Measurements from ENCODE around the gene CAPN9.
A peak's percentile ranks its signal among the peaks of the same experiment; 100 is the strongest.

Gene CAPN9

DNA sequence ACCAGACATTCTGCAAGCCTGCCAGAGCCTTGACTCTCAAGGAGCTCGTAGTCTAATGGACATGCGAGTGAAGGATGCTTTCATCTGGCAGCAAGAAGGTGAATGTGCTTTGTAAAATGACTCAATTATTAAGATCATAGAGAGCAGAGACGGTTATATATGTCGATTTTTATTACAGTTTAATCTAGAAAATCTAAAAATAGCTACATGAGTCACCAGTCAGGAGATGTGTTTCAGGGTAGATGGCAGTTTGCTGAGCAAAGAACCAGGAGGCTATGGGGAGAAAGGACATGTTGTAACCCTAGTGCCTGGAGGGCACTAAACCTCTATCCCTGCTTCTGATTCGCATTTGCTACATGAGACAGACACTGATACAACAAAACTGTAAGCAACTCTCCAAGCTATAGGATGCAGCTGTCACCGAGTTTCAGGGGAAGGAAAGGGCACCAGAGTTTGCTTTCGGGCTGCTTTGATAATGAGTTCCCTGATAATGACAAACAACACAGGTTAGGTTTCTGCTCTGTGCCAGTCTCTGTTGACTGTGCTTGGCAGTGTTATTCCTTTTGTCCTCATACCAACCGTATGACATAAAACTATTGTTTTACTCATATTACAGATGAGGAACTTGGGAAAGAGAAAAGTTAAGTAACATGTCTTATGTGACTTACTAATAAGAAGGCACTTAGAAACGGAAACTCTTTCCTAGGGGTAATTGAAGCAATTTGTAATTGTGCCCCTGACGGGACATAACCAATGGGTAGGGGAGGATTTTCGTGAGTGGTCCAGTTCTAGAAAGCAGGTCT, 77.9 kb downstream of the CAPN9 start:
- TF ChIP-seq ZFP3 (CRISPR knock-in tag; IDR thresholded peaks at IDR 0.05) = no peak
- TF ChIP-seq ARNTL (CRISPR knock-in tag; IDR thresholded peaks at IDR 0.05; ENCODE audit: borderline replicate concordance, low read depth) = no peak
- 0 out of 2 replicates have a peak, but pooled peaks have one; percentile 16 for TF ChIP-seq TSHZ2 (CRISPR knock-in tag; IDR thresholded peaks at IDR 0.05)
- peak; percentile 80 for ATAC-seq

DNA sequence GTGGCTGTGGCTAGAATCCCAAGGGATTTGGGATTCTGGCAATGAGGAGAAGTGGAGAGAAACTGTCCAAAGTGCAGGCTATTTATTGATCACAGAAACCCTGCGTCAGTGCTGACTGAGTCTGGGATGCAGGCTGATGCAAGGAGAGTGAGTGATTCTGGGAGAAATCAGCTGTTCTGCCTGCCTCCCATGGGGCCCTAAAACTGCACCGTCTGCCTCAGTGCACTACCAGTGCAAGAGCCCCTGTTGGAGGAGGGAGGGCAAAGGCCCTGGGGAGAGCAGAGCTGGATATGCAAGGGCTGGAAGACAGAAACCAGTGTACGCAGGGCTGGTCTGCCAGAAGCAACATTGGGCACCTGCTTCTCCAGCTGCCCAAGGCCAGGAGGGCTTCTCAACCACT, 78.6 kb downstream of the CAPN9 start:
- TF ChIP-seq ZNF565 (CRISPR knock-in tag; conservative IDR thresholded peaks at IDR 0.05; ENCODE audit: low read depth) = no peak
- TF ChIP-seq TCF4 (CRISPR knock-in tag; IDR thresholded peaks at IDR 0.05; ENCODE audit: borderline replicate concordance) = no peak
- TF ChIP-seq, protein P1, sequence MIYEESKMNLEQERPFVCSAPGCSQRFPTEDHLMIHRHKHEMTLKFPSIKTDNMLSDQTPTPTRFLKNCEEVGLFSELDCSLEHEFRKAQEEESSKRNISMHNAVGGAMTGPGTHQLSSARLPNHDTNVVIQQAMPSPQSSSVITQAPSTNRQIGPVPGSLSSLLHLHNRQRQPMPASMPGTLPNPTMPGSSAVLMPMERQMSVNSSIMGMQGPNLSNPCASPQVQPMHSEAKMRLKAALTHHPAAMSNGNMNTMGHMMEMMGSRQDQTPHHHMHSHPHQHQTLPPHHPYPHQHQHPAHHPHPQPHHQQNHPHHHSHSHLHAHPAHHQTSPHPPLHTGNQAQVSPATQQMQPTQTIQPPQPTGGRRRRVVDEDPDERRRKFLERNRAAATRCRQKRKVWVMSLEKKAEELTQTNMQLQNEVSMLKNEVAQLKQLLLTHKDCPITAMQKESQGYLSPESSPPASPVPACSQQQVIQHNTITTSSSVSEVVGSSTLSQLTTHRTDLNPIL (CRISPR knock-in tag; IDR thresholded peaks at IDR 0.05; ENCODE audit: low read depth) = no peak
- no peak for TF ChIP-seq ZFP30 (CRISPR knock-in tag; IDR thresholded peaks at IDR 0.05)
- TF ChIP-seq TOX (CRISPR knock-in tag; IDR thresholded peaks at IDR 0.05; ENCODE audit: borderline replicate concordance) = no peak
- no peak for TF ChIP-seq SNAI2 (CRISPR knock-in tag; IDR thresholded peaks at IDR 0.05)
- no peak for TF ChIP-seq ZFP3 (CRISPR knock-in tag; IDR thresholded peaks at IDR 0.05)
- TF ChIP-seq ISL1 (CRISPR knock-in tag; IDR thresholded peaks at IDR 0.05) = no peak
- TF ChIP-seq PPARA (CRISPR knock-in tag; IDR thresholded peaks at IDR 0.05; ENCODE audit: borderline replicate concordance) = no peak
- ATAC-seq = no peak

GRCh38 chr1:230826166-230826875, 79.1 kb downstream of the CAPN9 start:
- TF ChIP-seq, protein P2, sequence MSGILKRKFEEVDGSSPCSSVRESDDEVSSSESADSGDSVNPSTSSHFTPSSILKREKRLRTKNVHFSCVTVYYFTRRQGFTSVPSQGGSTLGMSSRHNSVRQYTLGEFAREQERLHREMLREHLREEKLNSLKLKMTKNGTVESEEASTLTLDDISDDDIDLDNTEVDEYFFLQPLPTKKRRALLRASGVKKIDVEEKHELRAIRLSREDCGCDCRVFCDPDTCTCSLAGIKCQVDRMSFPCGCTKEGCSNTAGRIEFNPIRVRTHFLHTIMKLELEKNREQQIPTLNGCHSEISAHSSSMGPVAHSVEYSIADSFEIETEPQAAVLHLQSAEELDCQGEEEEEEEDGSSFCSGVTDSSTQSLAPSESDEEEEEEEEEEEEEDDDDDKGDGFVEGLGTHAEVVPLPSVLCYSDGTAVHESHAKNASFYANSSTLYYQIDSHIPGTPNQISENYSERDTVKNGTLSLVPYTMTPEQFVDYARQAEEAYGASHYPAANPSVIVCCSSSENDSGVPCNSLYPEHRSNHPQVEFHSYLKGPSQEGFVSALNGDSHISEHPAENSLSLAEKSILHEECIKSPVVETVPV (CRISPR knock-in tag; IDR thresholded peaks at IDR 0.05) = no peak
- TF ChIP-seq, protein P3, sequence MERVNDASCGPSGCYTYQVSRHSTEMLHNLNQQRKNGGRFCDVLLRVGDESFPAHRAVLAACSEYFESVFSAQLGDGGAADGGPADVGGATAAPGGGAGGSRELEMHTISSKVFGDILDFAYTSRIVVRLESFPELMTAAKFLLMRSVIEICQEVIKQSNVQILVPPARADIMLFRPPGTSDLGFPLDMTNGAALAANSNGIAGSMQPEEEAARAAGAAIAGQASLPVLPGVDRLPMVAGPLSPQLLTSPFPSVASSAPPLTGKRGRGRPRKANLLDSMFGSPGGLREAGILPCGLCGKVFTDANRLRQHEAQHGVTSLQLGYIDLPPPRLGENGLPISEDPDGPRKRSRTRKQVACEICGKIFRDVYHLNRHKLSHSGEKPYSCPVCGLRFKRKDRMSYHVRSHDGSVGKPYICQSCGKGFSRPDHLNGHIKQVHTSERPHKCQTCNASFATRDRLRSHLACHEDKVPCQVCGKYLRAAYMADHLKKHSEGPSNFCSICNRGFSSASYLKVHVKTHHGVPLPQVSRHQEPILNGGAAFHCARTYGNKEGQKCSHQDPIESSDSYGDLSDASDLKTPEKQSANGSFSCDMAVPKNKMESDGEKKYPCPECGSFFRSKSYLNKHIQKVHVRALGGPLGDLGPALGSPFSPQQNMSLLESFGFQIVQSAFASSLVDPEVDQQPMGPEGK (CRISPR knock-in tag; IDR thresholded peaks at IDR 0.05; ENCODE audit: borderline replicate concordance) = no peak
- no peak for TF ChIP-seq TCF4 (CRISPR knock-in tag; IDR thresholded peaks at IDR 0.05; ENCODE audit: borderline replicate concordance)
- no peak for ATAC-seq

DNA sequence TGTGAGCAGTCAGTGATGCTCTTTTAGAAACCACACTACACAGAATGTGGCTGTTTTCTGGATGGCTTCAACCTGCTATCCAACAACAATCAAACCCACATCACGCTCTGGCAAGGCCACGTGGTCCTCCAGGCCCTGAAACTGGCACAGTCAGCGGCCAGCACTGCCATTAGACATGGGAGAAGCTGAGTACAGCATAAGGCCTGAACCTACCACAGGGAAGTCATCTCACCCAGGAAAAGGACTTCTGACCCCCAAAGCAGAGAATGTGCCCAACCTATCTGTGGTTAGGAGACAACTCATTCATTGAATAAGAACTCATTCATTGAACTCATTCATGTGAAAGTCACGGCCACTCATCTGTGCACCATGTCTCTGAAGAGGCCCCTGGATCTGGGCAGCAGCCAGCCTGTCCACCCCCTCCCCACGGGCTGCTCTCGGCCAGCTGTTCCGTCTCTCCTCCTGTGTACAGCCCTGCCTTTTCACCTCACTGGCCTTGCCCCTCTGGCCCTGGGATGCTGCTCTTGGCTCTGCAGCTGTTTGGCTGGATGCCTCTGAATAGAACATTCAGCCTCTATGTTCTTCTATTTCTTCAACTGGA, 80.0 kb downstream of the CAPN9 start:
- no peak for ATAC-seq
- TF ChIP-seq ZC3H10 (CRISPR knock-in tag; IDR thresholded peaks at IDR 0.05) = no peak
- no peak for TF ChIP-seq OSR1 (CRISPR knock-in tag; IDR thresholded peaks at IDR 0.05)
- TF ChIP-seq TSHZ2 (CRISPR knock-in tag; IDR thresholded peaks at IDR 0.05) = no peak
- TF ChIP-seq, protein P4, sequence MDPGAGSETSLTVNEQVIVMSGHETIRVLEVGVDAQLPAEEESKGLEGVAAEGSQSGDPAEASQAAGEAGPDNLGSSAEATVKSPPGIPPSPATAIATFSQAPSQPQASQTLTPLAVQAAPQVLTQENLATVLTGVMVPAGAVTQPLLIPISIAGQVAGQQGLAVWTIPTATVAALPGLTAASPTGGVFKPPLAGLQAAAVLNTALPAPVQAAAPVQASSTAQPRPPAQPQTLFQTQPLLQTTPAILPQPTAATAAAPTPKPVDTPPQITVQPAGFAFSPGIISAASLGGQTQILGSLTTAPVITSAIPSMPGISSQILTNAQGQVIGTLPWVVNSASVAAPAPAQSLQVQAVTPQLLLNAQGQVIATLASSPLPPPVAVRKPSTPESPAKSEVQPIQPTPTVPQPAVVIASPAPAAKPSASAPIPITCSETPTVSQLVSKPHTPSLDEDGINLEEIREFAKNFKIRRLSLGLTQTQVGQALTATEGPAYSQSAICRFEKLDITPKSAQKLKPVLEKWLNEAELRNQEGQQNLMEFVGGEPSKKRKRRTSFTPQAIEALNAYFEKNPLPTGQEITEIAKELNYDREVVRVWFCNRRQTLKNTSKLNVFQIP (CRISPR knock-in tag; IDR thresholded peaks at IDR 0.05; ENCODE audit: borderline replicate concordance, low read depth) = no peak
- TF ChIP-seq CSDC2 (CRISPR knock-in tag; IDR thresholded peaks at IDR 0.05) = no peak
- TF ChIP-seq TCF4 (CRISPR knock-in tag; IDR thresholded peaks at IDR 0.05; ENCODE audit: borderline replicate concordance) = no peak
- TF ChIP-seq BACH2 (CRISPR knock-in tag; IDR thresholded peaks at IDR 0.05; ENCODE audit: borderline replicate concordance) = no peak
- TF ChIP-seq, protein P1 (CRISPR knock-in tag; IDR thresholded peaks at IDR 0.05; ENCODE audit: low read depth) = no peak
- TF ChIP-seq TOX (CRISPR knock-in tag; IDR thresholded peaks at IDR 0.05; ENCODE audit: borderline replicate concordance) = no peak
- no peak for TF ChIP-seq PPARA (CRISPR knock-in tag; IDR thresholded peaks at IDR 0.05; ENCODE audit: borderline replicate concordance)
- TF ChIP-seq ZNF8 (CRISPR knock-in tag; IDR thresholded peaks at IDR 0.05) = no peak
